HepG2 (cell line): ENCODE data around the gene TK1. TPM values are rescaled to one million over a fixed set of nuclear protein-coding genes. Genes with fewer than 3 reads are reported as not detected.

Experiments used
- ARID4A ChIP-seq: sonication (generic); formaldehyde crosslinking; IDR thresholded peaks from 2 replicates; pipeline ENCODE4 v1.5.0; 2020; ENCODE audit warnings: mild to moderate bottlenecking, missing genetic modification reagents, borderline replicate concordance
- FOXM1 ChIP-seq: sonication (generic); formaldehyde crosslinking; IDR thresholded peaks from 2 replicates; pipeline ENCODE4 v1.5.0; 2020; ENCODE audit warnings: missing genetic modification reagents
- HDAC2 ChIP-seq: sonication (generic); formaldehyde crosslinking; IDR thresholded peaks from 2 replicates; pipeline ENCODE4 v1.4.0; 2020; ENCODE audit warnings: missing genetic modification reagents
- IRF9 ChIP-seq: sonication (generic); formaldehyde crosslinking; IDR thresholded peaks from 2 replicates; pipeline ENCODE4 v1.8.0; 2022; ENCODE audit warnings: missing genetic modification reagents, mild to moderate bottlenecking, borderline replicate concordance
- MAFG ChIP-seq: sonication (generic); formaldehyde crosslinking; IDR thresholded peaks from 2 replicates; pipeline ENCODE4 v1.5.1; 2020; ENCODE audit warnings: mild to moderate bottlenecking, missing genetic modification reagents
- RXRA ChIP-seq: sonication (generic); formaldehyde crosslinking; IDR thresholded peaks from 2 replicates; pipeline ENCODE4 v1.5.1; 2020; ENCODE audit warnings: missing genetic modification reagents
- ZBTB49 ChIP-seq: sonication (generic); formaldehyde crosslinking; IDR thresholded peaks from 2 replicates; pipeline ENCODE4 v1.4.0; 2020; ENCODE audit warnings: missing genetic modification reagents, borderline replicate concordance
- ZNF160 ChIP-seq: sonication (generic); formaldehyde crosslinking; IDR thresholded peaks from 2 replicates; pipeline ENCODE4 v1.8.0; 2022; ENCODE audit warnings: mild to moderate bottlenecking, inconsistent platforms, missing genetic modification reagents
- ZNF557 ChIP-seq: sonication (generic); formaldehyde crosslinking; IDR thresholded peaks from 2 replicates; pipeline ENCODE4 v1.4.0; 2020; ENCODE audit warnings: missing genetic modification reagents
- ZNF580 ChIP-seq: IDR thresholded peaks from 2 replicates; pipeline ENCODE4 v1.6.1; 2016; ENCODE audit warnings: low read depth, borderline replicate concordance
- ZNF770 ChIP-seq: sonication (generic); formaldehyde crosslinking; IDR thresholded peaks from 2 replicates; pipeline ENCODE4 v1.5.0; 2020; ENCODE audit warnings: mild to moderate bottlenecking, missing genetic modification reagents
- ZNF782 ChIP-seq: sonication (generic); formaldehyde crosslinking; IDR thresholded peaks from 2 replicates; pipeline ENCODE4 v1.4.0; 2020; ENCODE audit warnings: missing genetic modification reagents, mild to moderate bottlenecking, borderline replicate concordance
- polyA plus RNA-seq, 8 experiments: library from polyadenylated mRNA; depleted of rRNA in 3 of 8; stranded (reverse) in 7 of 8; unstranded in 1 of 8; fragments of >200 nt; fragmentation: Illumina TruSeq in 4 of 8; extraction: Trizol in 4 of 8; gene quantifications; 2 replicates each; pipeline versions ENCODE4 v1.2.1 to v1.2.3, GENCODE V29; 2011 to 2016; ENCODE audit warnings: low read depth in 4 of 8, missing spikeins in 1 of 8, mixed read lengths in 1 of 8; ENCODE audit not compliant: insufficient read depth in 1 of 8
- total RNA-seq, 5 experiments: library from RNA; depleted of rRNA; stranded (reverse); fragments of >200 nt; fragmentation: Illumina TruSeq; extraction: Trizol; gene quantifications; 2 replicates each; pipeline ENCODE4 v1.2.3, GENCODE V29; 2016; ENCODE audit warnings: low read depth in 1 of 5

Gene TK1
- total and polyA plus RNA-seq, 2 of the 13 experiments (the other 11 are each of a cell fraction or from before 2014, with no cell fraction given): 45.0 to 96.0 TPM

GRCh38 chr17:78127888-78128550 is 58.8 kb downstream of the TK1 start (continued):
- TF ChIP-seq MAFG (CRISPR knock-in tag) (0 out of 2 replicates have a peak, but pooled peaks have one; percentile 27), ZNF782 (CRISPR knock-in tag) (no peak), ZBTB49 (CRISPR knock-in tag) (no peak), ZNF160 (CRISPR knock-in tag) (peak; percentile 47), IRF9 (CRISPR knock-in tag) (peak; percentile 6; the same call in 1 of the 2 replicates), HDAC2 (CRISPR knock-in tag) (no peak), FOXM1 (CRISPR knock-in tag) (no peak), ZNF770 (CRISPR knock-in tag) (no peak; the same call in 1 of the 2 replicates), ZNF580 (CRISPR knock-in tag) (no peak), ZNF557 (no peak), ARID4A (no peak; the same call in 1 of the 2 replicates), RXRA (no peak)
